Activated T-cell treated with anti-CD3 and anti-CD28 coated beads for 48 hours (primary cell): ENCODE measurements around the gene GATA5.
A peak's percentile ranks its signal among the peaks of the same experiment; 100 is the strongest.

Experiments used
- DNase-seq: peaks from one replicate; pipeline ENCODE4 v3.0.0-alpha.2; 2020; ENCODE audit warnings: low read depth

Gene GATA5

GRCh38 chr20:62475772-62476055, at the start of gene GATA5:
Gene GATA5, minus strand, starts transcription at chr20:62475995. Its CDS starts 474 bp downstream, at chr20:62475521.
- no peak for DNase-seq

GRCh38 chr20:62525014-62525413, 49.2 kb upstream of the GATA5 start:
- DNase-seq: no peak

GRCh38 chr20:62524505-62524911, 48.7 kb upstream of the GATA5 start:
- DNase-seq: no peak

- DNase-seq: peak; percentile 75
Measured at GRCh38 chr20:62523473-62524203, 47.8 kb upstream of the GATA5 start.

GRCh38 chr20:62522748-62523396, 47.1 kb upstream of the GATA5 start:
- DNase-seq: no peak

- no peak for DNase-seq
Measured at GRCh38 chr20:62519826-62520225, 44.0 kb upstream of the GATA5 start.

- DNase-seq: no peak
Measured at GRCh38 chr20:62518911-62519310, 43.1 kb upstream of the GATA5 start.

- DNase-seq: no peak
Measured at GRCh38 chr20:62517901-62518610, 42.3 kb upstream of the GATA5 start.

GRCh38 chr20:62517168-62517567, 41.4 kb upstream of the GATA5 start:
- no peak for DNase-seq

GRCh38 chr20:62516338-62516737, 40.5 kb upstream of the GATA5 start:
- no peak for DNase-seq

- no peak for DNase-seq
Measured at GRCh38 chr20:62515826-62516225, 40.0 kb upstream of the GATA5 start.

GRCh38 chr20:62515280-62515679, 39.5 kb upstream of the GATA5 start:
- no peak for DNase-seq

GRCh38 chr20:62513991-62514390, 38.2 kb upstream of the GATA5 start:
- no peak for DNase-seq

- DNase-seq: no peak
Measured at GRCh38 chr20:62511915-62512610, 36.3 kb upstream of the GATA5 start.

- DNase-seq: no peak
Measured at GRCh38 chr20:62511300-62511914, 35.6 kb upstream of the GATA5 start.

GRCh38 chr20:62508641-62509051, 32.9 kb upstream of the GATA5 start:
- DNase-seq: no peak

- DNase-seq: no peak
Measured at GRCh38 chr20:62507991-62508640, 32.3 kb upstream of the GATA5 start.

GRCh38 chr20:62507323-62507722, 31.5 kb upstream of the GATA5 start:
- no peak for DNase-seq

- no peak for DNase-seq
Measured at GRCh38 chr20:62506791-62507190, 31.0 kb upstream of the GATA5 start.

- DNase-seq: no peak
Measured at GRCh38 chr20:62506087-62506486, 30.3 kb upstream of the GATA5 start.

- no peak for DNase-seq
Measured at GRCh38 chr20:62505337-62506045, 29.7 kb upstream of the GATA5 start.
